Nephron progenitor cell (in vitro differentiated cells): ENCODE measurements around the gene SBK3.

ENCODE experiments used
- DNase-seq: peaks from one replicate; pipeline ENCODE4 v3.0.0; 2021
- H3K27ac Mint-ChIP-seq: 2 replicates; pipeline ENCODE4 v1.8.0; 2021; ENCODE audit warnings: mild to moderate bottlenecking, moderate library complexity, mixed read lengths
- H3K27me3 Mint-ChIP-seq: 2 replicates; pipeline ENCODE4 v1.8.0; 2021; ENCODE audit warnings: mild to moderate bottlenecking, low read depth, mixed read lengths; ENCODE audit not compliant: poor library complexity
- H3K36me3 Mint-ChIP-seq: 2 replicates; pipeline ENCODE4 v1.8.0; 2021; ENCODE audit warnings: low read depth, mixed read lengths
- H3K4me1 Mint-ChIP-seq: 2 replicates; pipeline ENCODE4 v1.8.0; 2021; ENCODE audit warnings: mixed read lengths
- H3K4me3 Mint-ChIP-seq: 2 replicates; pipeline ENCODE4 v1.8.0; 2021; ENCODE audit warnings: mild to moderate bottlenecking, moderate library complexity, mixed read lengths
- H3K9me3 Mint-ChIP-seq: 2 replicates; pipeline ENCODE4 v1.8.0; 2021; ENCODE audit warnings: mild to moderate bottlenecking, moderate library complexity, mixed read lengths
- CTCF ChIP-seq: fragments of 200-600 bp; sonication (generic); IDR thresholded peaks from 2 replicates; pipeline ENCODE4 v1.5.0; 2021; ENCODE audit warnings: antibody characterized with exemption

SBK3 gene

GRCh38 chr19:55581823-55582223 is 36.5 kb upstream of the SBK3 start:
- H3K4me1 Mint-ChIP-seq, result peaks cover 54% of the 10 kb centered on the region
- no peaks in the 10 kb centered on the region for H3K27me3 Mint-ChIP-seq
- no peaks in the 10 kb centered on the region for H3K9me3 Mint-ChIP-seq
- H3K4me3 Mint-ChIP-seq, result peak overlapping the region; percentile 49
- H3K36me3 Mint-ChIP-seq, result peaks cover 8% of the 10 kb centered on the region
- DNase-seq, result no peak
- TF ChIP-seq CTCF, result no peak
- H3K27ac Mint-ChIP-seq, result peak overlapping the region; percentile 68

GRCh38 chr19:55581145-55581822 is 35.9 kb upstream of the SBK3 start:
- Mint-ChIP-seq H3K27me3 (no peaks in the 10 kb centered on the region), H3K9me3 (no peaks in the 10 kb centered on the region), H3K36me3 (peaks cover 14% of the 10 kb centered on the region), H3K4me1 (peaks cover 50% of the 10 kb centered on the region), H3K27ac (peak overlapping the region; percentile 34), H3K4me3 (peak overlapping the region; percentile 95)
- TF ChIP-seq CTCF, result no peak
- DNase-seq, result peak; percentile 51

- peak within 1 kb of the TSS; percentile 95 for H3K4me3 Mint-ChIP-seq
- DNase-seq, result peak; percentile 82
- peaks cover 20% of the 10 kb centered on the region for H3K36me3 Mint-ChIP-seq
- H3K4me1 Mint-ChIP-seq, result peaks cover 44% of the 10 kb centered on the region
- H3K27ac Mint-ChIP-seq, result peak within 1 kb of the TSS; percentile 83
- no peaks in the 10 kb centered on the region for H3K9me3 Mint-ChIP-seq
- no peaks in the 10 kb centered on the region for H3K27me3 Mint-ChIP-seq
- TF ChIP-seq CTCF, result no peak
Observed at GRCh38 chr19:55580628-55581144, 35.3 kb upstream of the SBK3 start, which contains the start of gene ZNF579. Gene ZNF579 (minus strand): TSS chr19:55580848. CDS start chr19:55579639, 1,209 bp downstream.

GRCh38 chr19:55579766-55580621 is 34.7 kb upstream of the SBK3 start:
- peak overlapping the region; percentile 83 for H3K27ac Mint-ChIP-seq
- peak; percentile 56 for DNase-seq
- no peaks in the 10 kb centered on the region for H3K27me3 Mint-ChIP-seq

More at GRCh38 chr19:55579766-55580621, 34.7 kb upstream of the SBK3 start:
- no peak for TF ChIP-seq CTCF
- peak overlapping the region; percentile 95 for H3K4me3 Mint-ChIP-seq
- H3K4me1 Mint-ChIP-seq, result peaks cover 37% of the 10 kb centered on the region
- no peaks in the 10 kb centered on the region for H3K9me3 Mint-ChIP-seq
- H3K36me3 Mint-ChIP-seq, result peaks cover 27% of the 10 kb centered on the region
